NB4 (cell line): Measurements from ENCODE around the gene RPS6KA2.

Experiments used
- DNase-seq: peaks from one replicate; pipeline ENCODE4 v3.0.0; 2010; ENCODE audit warnings: low read depth
- H3K4me3 ChIP-seq: one replicate; pipeline ENCODE4 v1.5.1; 2011; ENCODE audit warnings: mild to moderate bottlenecking, low read depth, low read length, moderate library complexity
- CTCF ChIP-seq: IDR thresholded peaks from one replicate; pipeline ENCODE4 v1.5.1; 2012; ENCODE audit warnings: low read depth, low read length
- MAX ChIP-seq: IDR thresholded peaks from 2 replicates; pipeline ENCODE4 v1.6.1; 2011; ENCODE audit warnings: low read depth, low read length
- MYC ChIP-seq: IDR thresholded peaks from 2 replicates; pipeline ENCODE4 v1.6.1; 2011; ENCODE audit warnings: low read depth, low read length
- POLR2A ChIP-seq: IDR thresholded peaks from 2 replicates; pipeline ENCODE4 v1.6.1; 2011; ENCODE audit warnings: mild to moderate bottlenecking; ENCODE audit not compliant: insufficient read length; ENCODE audit errors: extremely low read depth

The RPS6KA2 gene

GRCh38 chr6:166464068-166465002 lies 162.7 kb downstream of the RPS6KA2 start:
- no peak for DNase-seq
- TF ChIP-seq CTCF (no peak), POLR2A (no peak), MAX (no peak), MYC (no peak)
- no peak overlapping the region for H3K4me3 ChIP-seq

- no peak for TF ChIP-seq POLR2A
- no peak for TF ChIP-seq MAX
- no peak for TF ChIP-seq MYC
- no peak for TF ChIP-seq CTCF
- no peak for DNase-seq
- no peak overlapping the region for H3K4me3 ChIP-seq
Measured at GRCh38 chr6:166463359-166464067, 163.5 kb downstream of the RPS6KA2 start.

- no peak overlapping the region for H3K4me3 ChIP-seq
Measured at GRCh38 chr6:166462461-166463135, 164.5 kb downstream of the RPS6KA2 start.

GRCh38 chr6:166461821-166462460 lies 165.1 kb downstream of the RPS6KA2 start:
- TF ChIP-seq MAX (no peak), MYC (no peak)
- DNase-seq = no peak
- H3K4me3 ChIP-seq = no peak overlapping the region

More at GRCh38 chr6:166462461-166463135, 164.5 kb downstream of the RPS6KA2 start:
- TF ChIP-seq CTCF (no peak), POLR2A (no peak), MAX (no peak), MYC (no peak)
- no peak for DNase-seq

GRCh38 chr6:166460473-166461437 lies 166.3 kb downstream of the RPS6KA2 start:
- no peak for DNase-seq
- no peak overlapping the region for H3K4me3 ChIP-seq
- no peak for TF ChIP-seq CTCF
- no peak for TF ChIP-seq MYC
- TF ChIP-seq POLR2A = no peak
- no peak for TF ChIP-seq MAX
